NCI-H526 treated with DMSO at 0.1 percent for 48 hours (cell line): ENCODE results near the gene KIAA0232.
"Not testable (repeated sequence)": the region's sequence is repeated elsewhere in the genome, so short reads cannot be mapped to it uniquely, and the experiment has no call there.

ENCODE experiments used
- DNase-seq: peaks from one replicate; lab custom pipeline; 2025; lab: John Stamatoyannopoulos, UW

The KIAA0232 gene

GRCh38 chr4:6812766-6813165, 30.2 kb downstream of the KIAA0232 start:
- DNase-seq = no peak

GRCh38 chr4:6813725-6814124, 31.2 kb downstream of the KIAA0232 start:
- DNase-seq = no peak

- no peak for DNase-seq
These were observed 32.7 kb downstream of the KIAA0232 start for GRCh38 chr4:6815029-6815836.

- no peak for DNase-seq
These were observed 36.8 kb downstream of the KIAA0232 start for GRCh38 chr4:6819295-6819694.

- DNase-seq = no peak
These were observed 38.2 kb downstream of the KIAA0232 start for GRCh38 chr4:6820695-6821094.

GRCh38 chr4:6824071-6824470, 41.5 kb downstream of the KIAA0232 start:
- DNase-seq = no peak

GRCh38 chr4:6824772-6825402, 42.4 kb downstream of the KIAA0232 start:
- DNase-seq = no peak

- no peak for DNase-seq
These were observed 42.9 kb downstream of the KIAA0232 start for GRCh38 chr4:6825403-6825802.

GRCh38 chr4:6826781-6827508, 44.4 kb downstream of the KIAA0232 start:
- no peak for DNase-seq

GRCh38 chr4:6829086-6829485, 46.6 kb downstream of the KIAA0232 start:
- no peak for DNase-seq

GRCh38 chr4:6834867-6835266, 52.3 kb downstream of the KIAA0232 start:
- no peak for DNase-seq

- not testable (repeated sequence) for DNase-seq
These were observed 53.1 kb downstream of the KIAA0232 start for GRCh38 chr4:6835616-6836015.

- DNase-seq = not testable (repeated sequence)
These were observed 54.6 kb downstream of the KIAA0232 start for GRCh38 chr4:6837106-6837505.

- DNase-seq = no peak
These were observed 57.1 kb downstream of the KIAA0232 start for GRCh38 chr4:6839579-6839978.

- DNase-seq = no peak
These were observed 57.8 kb downstream of the KIAA0232 start for GRCh38 chr4:6840062-6840976.

GRCh38 chr4:6845027-6845426, 62.5 kb downstream of the KIAA0232 start:
- no peak for DNase-seq

- no peak for DNase-seq
These were observed 63.0 kb downstream of the KIAA0232 start for GRCh38 chr4:6845574-6845973.

GRCh38 chr4:6847178-6847577, 64.7 kb downstream of the KIAA0232 start:
- DNase-seq = no peak

- DNase-seq = no peak
These were observed 66.3 kb downstream of the KIAA0232 start for GRCh38 chr4:6848717-6849305.

- no peak for DNase-seq
These were observed 67.2 kb downstream of the KIAA0232 start for GRCh38 chr4:6849691-6850090.

GRCh38 chr4:6851431-6851830, 68.9 kb downstream of the KIAA0232 start:
- DNase-seq = no peak
